ENCODE data around the gene ACTR1A. TPM values are rescaled to one million over a fixed set of nuclear protein-coding genes. Genes with fewer than 3 reads are reported as not detected.

ACTR1A gene
- total and polyA plus RNA-seq, 9 of the 15 experiments (the other 6 are each of a cell fraction or from before 2014, with no cell fraction given), result 36.3 to 77.2 (median 49.6) TPM

GRCh38 chr10:102476466-102477141 lies 25.9 kb downstream of the ACTR1A start (continued):
- TF ChIP-seq, protein P1, sequence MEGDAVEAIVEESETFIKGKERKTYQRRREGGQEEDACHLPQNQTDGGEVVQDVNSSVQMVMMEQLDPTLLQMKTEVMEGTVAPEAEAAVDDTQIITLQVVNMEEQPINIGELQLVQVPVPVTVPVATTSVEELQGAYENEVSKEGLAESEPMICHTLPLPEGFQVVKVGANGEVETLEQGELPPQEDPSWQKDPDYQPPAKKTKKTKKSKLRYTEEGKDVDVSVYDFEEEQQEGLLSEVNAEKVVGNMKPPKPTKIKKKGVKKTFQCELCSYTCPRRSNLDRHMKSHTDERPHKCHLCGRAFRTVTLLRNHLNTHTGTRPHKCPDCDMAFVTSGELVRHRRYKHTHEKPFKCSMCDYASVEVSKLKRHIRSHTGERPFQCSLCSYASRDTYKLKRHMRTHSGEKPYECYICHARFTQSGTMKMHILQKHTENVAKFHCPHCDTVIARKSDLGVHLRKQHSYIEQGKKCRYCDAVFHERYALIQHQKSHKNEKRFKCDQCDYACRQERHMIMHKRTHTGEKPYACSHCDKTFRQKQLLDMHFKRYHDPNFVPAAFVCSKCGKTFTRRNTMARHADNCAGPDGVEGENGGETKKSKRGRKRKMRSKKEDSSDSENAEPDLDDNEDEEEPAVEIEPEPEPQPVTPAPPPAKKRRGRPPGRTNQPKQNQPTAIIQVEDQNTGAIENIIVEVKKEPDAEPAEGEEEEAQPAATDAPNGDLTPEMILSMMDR (IDR thresholded peaks at IDR 0.05 in 2 of 3, conservative IDR thresholded peaks at IDR 0.05 in 1 of 3; ENCODE audit: insufficient read depth in 2 of 3, low read depth in 1 of 3, low read length in 3 of 3), result no peak
- no peak for TF ChIP-seq PTRF (tag; IDR thresholded peaks at IDR 0.05)

DNA sequence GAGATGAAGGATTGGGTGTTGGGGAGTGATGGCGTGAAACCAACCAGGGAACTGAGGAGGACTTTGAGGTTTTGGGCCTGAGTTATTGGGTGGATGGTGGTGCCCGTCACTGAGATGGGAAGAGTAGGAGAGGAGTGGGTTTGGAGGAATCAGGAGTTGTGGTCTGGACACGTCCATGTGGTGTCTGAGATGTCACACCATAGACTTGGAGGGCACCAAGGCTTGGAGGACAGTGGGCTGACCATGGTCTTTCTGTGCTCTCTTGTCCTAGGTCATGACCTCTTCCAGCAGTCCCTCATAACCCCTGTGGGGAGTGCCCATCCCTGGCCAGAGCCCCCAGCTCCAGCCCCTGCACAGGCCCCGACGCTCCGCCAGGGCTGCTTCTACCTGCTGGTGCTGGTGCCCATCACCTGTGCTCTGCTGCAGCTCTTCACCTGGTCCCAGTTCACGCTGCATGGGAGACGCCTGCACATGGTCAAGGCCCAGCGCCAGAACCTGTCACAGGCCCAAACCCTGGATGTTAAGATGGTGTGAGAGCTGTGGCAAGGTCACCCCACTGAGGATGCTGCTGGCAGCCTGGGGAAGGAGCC lies 27.0 kb downstream of the ACTR1A start:
- H3K36me3 ChIP-seq (ENCODE audit: control insufficient read depth, insufficient read depth, low read length), result peaks cover 19% of the 10 kb centered on the region; the same call in 2 of the 3 replicates
- H3K27ac ChIP-seq (ENCODE audit: extremely low read depth, low read depth, low read length), result no peak overlapping the region
- BruUV-seq (replicated peaks), result no TSS peak
- ChIA-PET CTCF (ENCODE audit: low intra/inter-chr PET ratio) (no interaction called here), POLR2A (interaction anchor here (2.1 kb wide), 1 partner anchor 13 kb away, joined by 7 read pairs; no protein-coding TSS in a partner anchor)
- H3K9me1 ChIP-seq (ENCODE audit: control insufficient read depth, insufficient read depth, low read length), result no peaks in the 10 kb centered on the region
- TF ChIP-seq ZNF77 (CRISPR knock-in tag; IDR thresholded peaks at IDR 0.05), result no peak
- no peak for TF ChIP-seq ZNF347 (CRISPR knock-in tag; IDR thresholded peaks at IDR 0.05; ENCODE audit: low read depth)
- no peak for TF ChIP-seq ELK1 (CRISPR knock-in tag; IDR thresholded peaks at IDR 0.05)
- no peak for TF ChIP-seq RAD51 (IDR thresholded peaks at IDR 0.05; ENCODE audit: borderline replicate concordance, low read depth)
- TF ChIP-seq, protein P2, sequence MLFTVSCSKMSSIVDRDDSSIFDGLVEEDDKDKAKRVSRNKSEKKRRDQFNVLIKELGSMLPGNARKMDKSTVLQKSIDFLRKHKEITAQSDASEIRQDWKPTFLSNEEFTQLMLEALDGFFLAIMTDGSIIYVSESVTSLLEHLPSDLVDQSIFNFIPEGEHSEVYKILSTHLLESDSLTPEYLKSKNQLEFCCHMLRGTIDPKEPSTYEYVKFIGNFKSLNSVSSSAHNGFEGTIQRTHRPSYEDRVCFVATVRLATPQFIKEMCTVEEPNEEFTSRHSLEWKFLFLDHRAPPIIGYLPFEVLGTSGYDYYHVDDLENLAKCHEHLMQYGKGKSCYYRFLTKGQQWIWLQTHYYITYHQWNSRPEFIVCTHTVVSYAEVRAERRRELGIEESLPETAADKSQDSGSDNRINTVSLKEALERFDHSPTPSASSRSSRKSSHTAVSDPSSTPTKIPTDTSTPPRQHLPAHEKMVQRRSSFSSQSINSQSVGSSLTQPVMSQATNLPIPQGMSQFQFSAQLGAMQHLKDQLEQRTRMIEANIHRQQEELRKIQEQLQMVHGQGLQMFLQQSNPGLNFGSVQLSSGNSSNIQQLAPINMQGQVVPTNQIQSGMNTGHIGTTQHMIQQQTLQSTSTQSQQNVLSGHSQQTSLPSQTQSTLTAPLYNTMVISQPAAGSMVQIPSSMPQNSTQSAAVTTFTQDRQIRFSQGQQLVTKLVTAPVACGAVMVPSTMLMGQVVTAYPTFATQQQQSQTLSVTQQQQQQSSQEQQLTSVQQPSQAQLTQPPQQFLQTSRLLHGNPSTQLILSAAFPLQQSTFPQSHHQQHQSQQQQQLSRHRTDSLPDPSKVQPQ (CRISPR knock-in tag; IDR thresholded peaks at IDR 0.05; ENCODE audit: borderline replicate concordance), result no peak
- no peak for TF ChIP-seq ZZZ3 (IDR thresholded peaks at IDR 0.05)
- peak; percentile 66 for TF ChIP-seq POLR2G (IDR thresholded peaks at IDR 0.05; ENCODE audit: low read depth, low read length)
- H3K4me2 ChIP-seq (ENCODE audit: insufficient read depth, low read length), result no peak overlapping the region
- H3K79me2 ChIP-seq (ENCODE audit: control insufficient read depth, insufficient read depth, low read length), result no peaks in the 10 kb centered on the region
- in situ Hi-C loops (cut with MboI), result no loop called here
- DNase-seq (ENCODE audit: extremely low read depth in 1 of 4, low spot score in 3 of 4) (no peak), FAIRE-seq (no peak), ATAC-seq (no peak)
- 0 out of 4 replicates have a peak overlapping the region, but pooled peaks of 1 of the 2 experiments have one; percentile 32 for H3K9ac ChIP-seq (ENCODE audit: insufficient read depth in 1 of 2, low read depth in 2 of 2, low read length in 2 of 2)
- WGBS (ENCODE audit: insufficient coverage, low coverage, missing lambda C conversion rate), result 94% methylated on average over 9 of the region's 9 CpGs
- intact Hi-C loops (cut with micrococcal nuclease), result loop anchor here (5.0 kb wide), 1 partner anchor 243 kb away; no protein-coding TSS in a partner anchor
- no peak overlapping the region for H3K4me3 ChIP-seq
- peaks cover 4 to 9% of the 10 kb centered on the region in 2 experiments; a peak in 4 of 5 replicates for H3K4me1 ChIP-seq (replicated peaks in 1 of 2; ENCODE audit: control insufficient read depth in 2 of 2, insufficient read depth in 2 of 2, low read length in 2 of 2)
- H3K27me3 ChIP-seq (ENCODE audit: control insufficient read depth in 2 of 2, insufficient read depth in 2 of 2, low read length in 2 of 2), result no peaks in the 10 kb centered on the region
- no peaks in the 10 kb centered on the region for H3K9me3 ChIP-seq (replicated peaks; ENCODE audit: control insufficient read depth, insufficient read depth, low read depth, low read length)
- no peaks in the 10 kb centered on the region for H4K20me1 ChIP-seq (replicated peaks; ENCODE audit: control insufficient read depth, insufficient read depth, low read length)
- H2AFZ ChIP-seq (ENCODE audit: low read depth, low read length), result no peak overlapping the region
